ENCODE measurements around the gene MPO. TPM values are rescaled to one million over a fixed set of nuclear protein-coding genes. Genes with fewer than 3 reads are reported as not detected.

The MPO gene
- total RNA-seq, 1 donor from 2014 or later = not detected

GRCh38 chr17:58327363-58328194 is 46.8 kb upstream of the MPO start:
- H3K9me3 ChIP-seq = no peaks in the 10 kb centered on the region
- H3K4me3 ChIP-seq = no peak overlapping the region
- H3K4me1 ChIP-seq = peaks cover 28% of the 10 kb centered on the region
- no peaks in the 10 kb centered on the region for H3K36me3 ChIP-seq
- no peak for DNase-seq (ENCODE audit: extremely low spot score in 2 of 2)
- intact Hi-C loops (cut with DNase I) = loop anchor here (1.0 kb wide), 1 partner anchor 85 kb away; no protein-coding TSS in a partner anchor
- no peak overlapping the region for H3K27ac ChIP-seq
- H3K27me3 ChIP-seq = no peaks in the 10 kb centered on the region
- no peak for TF ChIP-seq POLR2A (IDR thresholded peaks at IDR 0.05)
- TF ChIP-seq CTCF (IDR thresholded peaks at IDR 0.05) = no peak
- no peak for TF ChIP-seq POLR2AphosphoS5 (IDR thresholded peaks at IDR 0.05; ENCODE audit: insufficient read depth in 1 of 2, low read depth in 1 of 2)

- Histone ChIP-seq H3K4me1 (peaks cover 28% of the 10 kb centered on the region), H3K4me3 (no peak overlapping the region), H3K9me3 (no peaks in the 10 kb centered on the region), H3K27me3 (no peaks in the 10 kb centered on the region), H3K27ac (no peak overlapping the region), H3K36me3 (no peaks in the 10 kb centered on the region)
- DNase-seq (ENCODE audit: extremely low spot score in 2 of 2) = no peak
- intact Hi-C loops (cut with DNase I) = loop anchor here (1.0 kb wide), 1 partner anchor 84 kb away; no protein-coding TSS in a partner anchor
- TF ChIP-seq POLR2AphosphoS5 (IDR thresholded peaks at IDR 0.05; ENCODE audit: insufficient read depth in 1 of 2, low read depth in 1 of 2) = no peak
- TF ChIP-seq POLR2A (IDR thresholded peaks at IDR 0.05) = no peak
- TF ChIP-seq CTCF (IDR thresholded peaks at IDR 0.05) = no peak
Observed at GRCh38 chr17:58326609-58327362, 46.1 kb upstream of the MPO start.

GRCh38 chr17:58325976-58326468 is 45.3 kb upstream of the MPO start:
- H3K27ac ChIP-seq = no peak overlapping the region
- no peaks in the 10 kb centered on the region for H3K36me3 ChIP-seq
- no peaks in the 10 kb centered on the region for H3K27me3 ChIP-seq
- intact Hi-C loops (cut with DNase I) = no loop called here
- DNase-seq (ENCODE audit: extremely low spot score in 2 of 2) = no peak
- H3K9me3 ChIP-seq = no peaks in the 10 kb centered on the region
- TF ChIP-seq POLR2AphosphoS5 (IDR thresholded peaks at IDR 0.05; ENCODE audit: insufficient read depth in 1 of 2, low read depth in 1 of 2) (no peak), CTCF (IDR thresholded peaks at IDR 0.05) (no peak), POLR2A (IDR thresholded peaks at IDR 0.05) (no peak)
- no peak overlapping the region for H3K4me3 ChIP-seq
- H3K4me1 ChIP-seq = peaks cover 28% of the 10 kb centered on the region

- Histone ChIP-seq H3K4me1 (peaks cover 28% of the 10 kb centered on the region), H3K27me3 (no peaks in the 10 kb centered on the region), H3K4me3 (peak overlapping the region; percentile 58 to 69), H3K36me3 (no peaks in the 10 kb centered on the region), H3K27ac (no peak overlapping the region), H3K9me3 (no peaks in the 10 kb centered on the region)
- DNase-seq (ENCODE audit: extremely low spot score in 2 of 2) = no peak
- TF ChIP-seq POLR2A (IDR thresholded peaks at IDR 0.05) = no peak
- TF ChIP-seq POLR2AphosphoS5 (IDR thresholded peaks at IDR 0.05; ENCODE audit: insufficient read depth in 1 of 2, low read depth in 1 of 2) = no peak
- TF ChIP-seq CTCF (IDR thresholded peaks at IDR 0.05) = no peak
- intact Hi-C loops (cut with DNase I) = no loop called here
Observed at GRCh38 chr17:58325289-58325726, 44.6 kb upstream of the MPO start.

Measured in vagina (tissue), 2 donors.